PC-9 (cell line): ENCODE data around the gene ARSK. TPM values are rescaled to one million over a fixed set of nuclear protein-coding genes. Genes with fewer than 3 reads are reported as not detected.

ENCODE experiments used
- BruUV-seq: library from RNA; stranded (reverse); fragments of 400-500 nt; replicated peaks from 2 replicates; lab custom pipeline; 2021; lab: Mats Ljungman, UMichigan
- CTCF ChIA-PET: fragments of 300-600 bp; sonication (Branson Sonifier 250); formaldehyde crosslinking; loops from one replicate; lab custom pipeline; 2022; ENCODE audit warnings: antibody characterized with exemption; lab: Charles Lee
- POLR2A ChIA-PET: fragments of 300-600 bp; sonication (Branson Sonifier 250); formaldehyde crosslinking; loops from one replicate; lab custom pipeline; 2022; ENCODE audit warnings: antibody characterized with exemption; ENCODE audit not compliant: unreplicated experiment; lab: Charles Lee
- DNase-seq, 2 experiments: peaks; one replicate each; pipeline versions ENCODE4 v3.0.0 to v3.0.0-alpha.2; 2015 to 2022; ENCODE audit warnings: mixed read lengths in 1 of 2
- H2AFZ ChIP-seq: fragments of 200-600 bp; sonication (generic); 2 replicates; pipeline ENCODE4 v1.8.1; 2017; ENCODE audit warnings: antibody characterized with exemption
- H3F3A ChIP-seq: fragments of 200-600 bp; sonication (generic); 2 replicates; pipeline ENCODE4 v1.8.1; 2017; ENCODE audit warnings: antibody characterized with exemption, mild to moderate bottlenecking, low read depth; ENCODE audit not compliant: insufficient read depth
- H3K27ac ChIP-seq: fragments of 200-600 bp; sonication (generic); 2 replicates; pipeline ENCODE4 v1.6.1; 2016; ENCODE audit warnings: mixed run types
- H3K27me3 ChIP-seq: fragments of 200-600 bp; sonication (generic); 2 replicates; pipeline ENCODE4 v1.6.1; 2016; ENCODE audit warnings: low read depth, mixed run types; ENCODE audit not compliant: insufficient read depth
- H3K36me3 ChIP-seq: fragments of 200-600 bp; sonication (generic); 2 replicates; pipeline ENCODE4 v1.6.1; 2016; ENCODE audit warnings: low read depth, mixed run types
- H3K4me1 ChIP-seq: fragments of 200-600 bp; sonication (generic); replicated peaks from 2 replicates; pipeline ENCODE4 v1.6.1; 2016; ENCODE audit warnings: mixed run types; ENCODE audit not compliant: insufficient read depth
- H3K4me2 ChIP-seq: fragments of 200-600 bp; sonication (generic); 2 replicates; pipeline ENCODE4 v1.6.1; 2017; ENCODE audit warnings: mixed run types
- H3K4me3 ChIP-seq: fragments of 200-600 bp; sonication (generic); 2 replicates; pipeline ENCODE4 v1.6.1; 2016; ENCODE audit warnings: mixed run types
- H3K79me2 ChIP-seq: fragments of 200-600 bp; sonication (generic); 2 replicates; pipeline ENCODE4 v1.6.1; 2017; ENCODE audit warnings: low read depth, mixed run types
- H3K9me2 ChIP-seq: fragments of 200-600 bp; sonication (generic); 2 replicates; pipeline ENCODE4 v1.8.1; 2017; ENCODE audit warnings: mild to moderate bottlenecking; ENCODE audit not compliant: insufficient read depth
- H3K9me3 ChIP-seq: fragments of 200-600 bp; sonication (generic); 2 replicates; pipeline ENCODE4 v1.8.1; 2016; ENCODE audit warnings: low read depth; ENCODE audit not compliant: insufficient read depth
- H4K20me1 ChIP-seq: fragments of 200-600 bp; sonication (generic); 2 replicates; pipeline ENCODE4 v1.8.1; 2017; ENCODE audit not compliant: insufficient read depth
- EZH2 ChIP-seq: fragments of 200-600 bp; sonication (generic); IDR thresholded peaks from 2 replicates; pipeline ENCODE4 v1.8.0; 2017; ENCODE audit warnings: antibody characterized with exemption, low read depth
- intact Hi-C: fragments of 100-400 bp; cut with micrococcal nuclease; formaldehyde crosslinking; loops from one replicate; pipeline ENCODE4 v1.10.0; 2022; ENCODE audit not compliant: unreplicated experiment
- total RNA-seq: library from RNA; stranded (reverse); gene quantifications from 2 replicates; pipeline ENCODE4 v1.2.3, GENCODE V29; 2021
- TF ChIP-seq, protein P1 (sequence below): fragments of 200-600 bp; sonication (generic); conservative IDR thresholded peaks from 2 replicates; pipeline ENCODE4 v1.6.1; 2017; ENCODE audit warnings: mixed run types, antibody characterized with exemption, mild to moderate bottlenecking, moderate library complexity

Gene ARSK
- total RNA-seq, 1 experiment from 2014 or later: 5.8 TPM

DNA sequence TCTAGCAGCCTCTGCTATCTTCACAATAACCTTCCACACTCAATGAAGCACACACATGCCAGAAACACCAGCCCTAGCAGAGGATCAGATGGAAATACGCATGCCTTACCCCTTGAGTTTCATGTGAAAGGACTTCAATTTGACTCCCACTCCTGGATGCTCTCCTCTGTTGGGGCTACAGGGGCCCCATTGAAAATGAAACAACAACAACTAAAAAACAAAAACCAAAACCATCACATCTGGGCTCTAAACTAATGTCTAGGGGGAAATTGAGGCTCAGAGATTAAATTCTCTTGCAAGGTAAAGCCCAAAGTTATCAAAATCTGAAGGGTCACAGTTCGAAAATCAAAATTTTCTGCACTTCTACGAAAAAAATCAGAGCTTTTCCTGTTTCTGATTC is 83.7 kb downstream of the ARSK start:
- TF ChIP-seq EZH2: no peak
- TF ChIP-seq, protein P1, sequence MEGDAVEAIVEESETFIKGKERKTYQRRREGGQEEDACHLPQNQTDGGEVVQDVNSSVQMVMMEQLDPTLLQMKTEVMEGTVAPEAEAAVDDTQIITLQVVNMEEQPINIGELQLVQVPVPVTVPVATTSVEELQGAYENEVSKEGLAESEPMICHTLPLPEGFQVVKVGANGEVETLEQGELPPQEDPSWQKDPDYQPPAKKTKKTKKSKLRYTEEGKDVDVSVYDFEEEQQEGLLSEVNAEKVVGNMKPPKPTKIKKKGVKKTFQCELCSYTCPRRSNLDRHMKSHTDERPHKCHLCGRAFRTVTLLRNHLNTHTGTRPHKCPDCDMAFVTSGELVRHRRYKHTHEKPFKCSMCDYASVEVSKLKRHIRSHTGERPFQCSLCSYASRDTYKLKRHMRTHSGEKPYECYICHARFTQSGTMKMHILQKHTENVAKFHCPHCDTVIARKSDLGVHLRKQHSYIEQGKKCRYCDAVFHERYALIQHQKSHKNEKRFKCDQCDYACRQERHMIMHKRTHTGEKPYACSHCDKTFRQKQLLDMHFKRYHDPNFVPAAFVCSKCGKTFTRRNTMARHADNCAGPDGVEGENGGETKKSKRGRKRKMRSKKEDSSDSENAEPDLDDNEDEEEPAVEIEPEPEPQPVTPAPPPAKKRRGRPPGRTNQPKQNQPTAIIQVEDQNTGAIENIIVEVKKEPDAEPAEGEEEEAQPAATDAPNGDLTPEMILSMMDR: no peak
- H3K9me3 ChIP-seq: no peaks in the 10 kb centered on the region
- POLR2A ChIA-PET: no interaction called here
- no peak overlapping the region for H3K4me2 ChIP-seq
- H3K36me3 ChIP-seq: no peaks in the 10 kb centered on the region
- no TSS peak for BruUV-seq
- H3F3A ChIP-seq: no peaks in the 10 kb centered on the region
- no peaks in the 10 kb centered on the region for H4K20me1 ChIP-seq
- intact Hi-C loops: no loop called here
- H3K4me1 ChIP-seq: no peaks in the 10 kb centered on the region
- H3K27ac ChIP-seq: no peak overlapping the region
- CTCF ChIA-PET: no interaction called here
- no peak for DNase-seq
- no peaks in the 10 kb centered on the region for H3K9me2 ChIP-seq
- no peaks in the 10 kb centered on the region for H3K79me2 ChIP-seq
- H3K27me3 ChIP-seq: no peaks in the 10 kb centered on the region
- H2AFZ ChIP-seq: no peak overlapping the region
- no peak overlapping the region for H3K4me3 ChIP-seq

DNA sequence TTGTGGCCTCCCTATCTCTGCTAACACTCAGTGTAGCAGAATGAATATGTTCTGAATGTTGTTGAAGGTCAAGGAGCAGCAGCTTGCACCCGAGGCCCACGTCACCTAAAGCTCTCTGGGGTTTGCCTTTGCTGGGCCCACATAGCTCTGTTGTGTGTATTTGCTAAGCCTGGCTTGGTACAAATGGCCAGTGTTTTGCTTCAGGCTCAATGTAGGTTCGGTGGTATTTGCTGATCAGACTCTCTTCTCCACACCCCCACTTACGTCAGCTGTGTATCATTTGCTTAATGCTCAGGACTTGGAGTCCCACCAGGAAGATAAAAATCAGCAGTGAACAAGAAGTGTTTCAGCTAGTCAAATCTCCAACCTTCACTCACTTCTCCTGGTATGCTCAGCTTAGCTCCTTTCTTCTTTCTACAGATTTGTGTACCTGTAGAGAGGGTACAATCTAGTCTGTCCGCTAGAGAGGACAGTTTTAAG is 86.9 kb downstream of the ARSK start:
- Histone ChIP-seq H4K20me1 (no peaks in the 10 kb centered on the region), H3K4me1 (no peaks in the 10 kb centered on the region), H3K9me3 (no peaks in the 10 kb centered on the region), H3K4me2 (no peak overlapping the region), H2AFZ (no peak overlapping the region), H3K36me3 (no peaks in the 10 kb centered on the region), H3K79me2 (no peaks in the 10 kb centered on the region), H3K4me3 (no peak overlapping the region), H3K27ac (no peak overlapping the region), H3K9me2 (no peaks in the 10 kb centered on the region), H3F3A (peaks cover 16% of the 10 kb centered on the region), H3K27me3 (no peaks in the 10 kb centered on the region)
- no peak for DNase-seq
- TF ChIP-seq, protein P1: no peak
- TF ChIP-seq EZH2: no peak
- no TSS peak for BruUV-seq
- ChIA-PET POLR2A (no interaction called here), CTCF (no interaction called here)
- intact Hi-C loops: loop anchor here (5.0 to 10.0 kb wide), 2 partner anchors 323 to 696 kb away; partner anchors contain the start of gene ELL2

DNA sequence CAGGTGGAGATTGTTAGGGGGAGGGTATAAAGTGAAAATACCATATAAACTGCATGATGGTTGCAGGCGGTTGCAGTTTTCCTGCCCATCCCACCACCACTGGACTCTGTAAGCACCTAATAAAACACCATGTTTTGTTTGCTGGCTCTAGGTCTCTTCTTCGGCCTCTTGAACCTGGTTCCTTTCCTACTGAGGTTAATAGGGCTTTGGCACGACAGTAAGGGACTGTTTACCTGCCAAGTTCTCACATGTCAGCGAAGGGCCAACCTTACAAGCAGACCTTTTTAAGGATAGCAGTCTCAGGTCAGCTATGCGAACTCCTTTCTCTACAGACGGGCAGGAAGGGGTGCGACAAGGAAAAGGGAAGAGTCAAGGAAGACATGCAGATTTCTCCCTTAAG is 88.3 kb downstream of the ARSK start:
- TF ChIP-seq, protein P1: no peak
- no peak for TF ChIP-seq EZH2
- Histone ChIP-seq H3K9me3 (no peaks in the 10 kb centered on the region), H3K4me1 (peaks cover 11% of the 10 kb centered on the region), H4K20me1 (no peaks in the 10 kb centered on the region), H3F3A (peaks cover 28% of the 10 kb centered on the region), H2AFZ (no peak overlapping the region), H3K36me3 (no peaks in the 10 kb centered on the region), H3K79me2 (no peaks in the 10 kb centered on the region), H3K27ac (no peak overlapping the region), H3K4me3 (no peak overlapping the region), H3K27me3 (no peaks in the 10 kb centered on the region), H3K9me2 (no peaks in the 10 kb centered on the region), H3K4me2 (no peak overlapping the region)
- ChIA-PET CTCF (interaction anchor here (0.7 kb wide), 1 partner anchor 139 kb away, joined by 3 read pairs; no protein-coding TSS in a partner anchor), POLR2A (no interaction called here)
- BruUV-seq: no TSS peak
- no peak for DNase-seq
- intact Hi-C loops: loop anchor here (5.0 to 10.0 kb wide), 2 partner anchors 322 to 694 kb away; partner anchors contain the start of gene ELL2
